GM12874 (cell line): Measurements from ENCODE around the gene RCSD1.

Experiments used
- CTCF ChIP-seq: IDR thresholded peaks from 2 replicates; pipeline ENCODE4 v1.5.1; 2011; ENCODE audit warnings: low read depth, mild to moderate bottlenecking, control low read depth, low read length, moderate library complexity; ENCODE audit not compliant: insufficient read depth

RCSD1 gene

GRCh38 chr1:167630568-167631385, 745 bp downstream of the RCSD1 start:
- TF ChIP-seq CTCF = no peak

GRCh38 chr1:167631386-167631935, 1.4 kb downstream of the RCSD1 start:
- TF ChIP-seq CTCF = no peak

- TF ChIP-seq CTCF = no peak
Observed at GRCh38 chr1:167631936-167632614, 2.0 kb downstream of the RCSD1 start.

GRCh38 chr1:167633258-167633944, 3.4 kb downstream of the RCSD1 start:
- TF ChIP-seq CTCF = no peak

GRCh38 chr1:167634435-167634834, 4.4 kb downstream of the RCSD1 start:
- TF ChIP-seq CTCF = no peak

- no peak for TF ChIP-seq CTCF
Observed at GRCh38 chr1:167635156-167635648, 5.2 kb downstream of the RCSD1 start.

GRCh38 chr1:167635941-167636340, 5.9 kb downstream of the RCSD1 start:
- no peak for TF ChIP-seq CTCF
